Neural progenitor cell (in vitro differentiated cells): Measurements from ENCODE around the gene TADA2A.

ENCODE experiments used
- CTCF ChIP-seq: fragments of 200-600 bp; sonication (generic); IDR thresholded peaks from 2 replicates; pipeline ENCODE4 v1.5.1; 2017; ENCODE audit warnings: antibody characterized with exemption, mild to moderate bottlenecking
- EZH2 ChIP-seq: fragments of 200-600 bp; sonication (generic); IDR thresholded peaks from 2 replicates; pipeline ENCODE4 v1.6.1; 2017; ENCODE audit warnings: antibody characterized with exemption, mild to moderate bottlenecking, moderate library complexity

GRCh38 chr17:37512442-37513068, 105.9 kb downstream of the TADA2A start:
- TF ChIP-seq CTCF (no peak), EZH2 (no peak)
